NB4 (cell line): ENCODE measurements around the gene RAB11FIP3.
"Not testable (repeated sequence)": the region's sequence is repeated elsewhere in the genome, so short reads cannot be mapped to it uniquely, and the experiment has no call there.

Experiments used
- DNase-seq: peaks from one replicate; pipeline ENCODE4 v3.0.0; 2010; ENCODE audit warnings: low read depth
- H3K4me3 ChIP-seq: one replicate; pipeline ENCODE4 v1.5.1; 2011; ENCODE audit warnings: mild to moderate bottlenecking, low read depth, low read length, moderate library complexity
- MAX ChIP-seq: IDR thresholded peaks from 2 replicates; pipeline ENCODE4 v1.6.1; 2011; ENCODE audit warnings: low read depth, low read length
- MYC ChIP-seq: IDR thresholded peaks from 2 replicates; pipeline ENCODE4 v1.6.1; 2011; ENCODE audit warnings: low read depth, low read length
- POLR2A ChIP-seq: IDR thresholded peaks from 2 replicates; pipeline ENCODE4 v1.6.1; 2011; ENCODE audit warnings: mild to moderate bottlenecking; ENCODE audit not compliant: insufficient read length; ENCODE audit errors: extremely low read depth
- TF ChIP-seq, protein P1 (sequence below): IDR thresholded peaks from one replicate; pipeline ENCODE4 v1.5.1; 2012; ENCODE audit warnings: low read depth, low read length

The RAB11FIP3 gene

DNA sequence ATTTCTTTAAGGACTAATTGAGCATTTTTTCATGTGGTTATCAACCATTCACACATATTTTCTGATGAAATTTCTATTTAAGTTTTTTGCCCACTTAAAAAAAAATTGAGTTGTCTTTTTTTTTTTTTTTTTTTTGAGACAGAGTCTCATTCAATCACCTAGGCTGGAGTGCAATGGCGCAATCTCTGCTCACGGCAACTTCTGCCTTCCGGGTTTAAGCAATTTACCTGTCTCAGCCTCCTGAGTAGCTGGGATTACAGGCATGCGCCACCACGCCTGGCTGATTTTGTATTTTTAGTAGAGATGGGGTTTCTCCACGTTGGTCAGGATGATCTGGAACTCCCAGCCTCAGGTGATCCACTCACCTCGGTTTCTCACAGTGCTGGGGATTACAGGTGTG, 34.3 kb downstream of the RAB11FIP3 start:
- no peak overlapping the region for H3K4me3 ChIP-seq
- no peak for TF ChIP-seq MYC
- TF ChIP-seq MAX: no peak
- TF ChIP-seq, protein P1, sequence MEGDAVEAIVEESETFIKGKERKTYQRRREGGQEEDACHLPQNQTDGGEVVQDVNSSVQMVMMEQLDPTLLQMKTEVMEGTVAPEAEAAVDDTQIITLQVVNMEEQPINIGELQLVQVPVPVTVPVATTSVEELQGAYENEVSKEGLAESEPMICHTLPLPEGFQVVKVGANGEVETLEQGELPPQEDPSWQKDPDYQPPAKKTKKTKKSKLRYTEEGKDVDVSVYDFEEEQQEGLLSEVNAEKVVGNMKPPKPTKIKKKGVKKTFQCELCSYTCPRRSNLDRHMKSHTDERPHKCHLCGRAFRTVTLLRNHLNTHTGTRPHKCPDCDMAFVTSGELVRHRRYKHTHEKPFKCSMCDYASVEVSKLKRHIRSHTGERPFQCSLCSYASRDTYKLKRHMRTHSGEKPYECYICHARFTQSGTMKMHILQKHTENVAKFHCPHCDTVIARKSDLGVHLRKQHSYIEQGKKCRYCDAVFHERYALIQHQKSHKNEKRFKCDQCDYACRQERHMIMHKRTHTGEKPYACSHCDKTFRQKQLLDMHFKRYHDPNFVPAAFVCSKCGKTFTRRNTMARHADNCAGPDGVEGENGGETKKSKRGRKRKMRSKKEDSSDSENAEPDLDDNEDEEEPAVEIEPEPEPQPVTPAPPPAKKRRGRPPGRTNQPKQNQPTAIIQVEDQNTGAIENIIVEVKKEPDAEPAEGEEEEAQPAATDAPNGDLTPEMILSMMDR: no peak
- no peak for TF ChIP-seq POLR2A
- DNase-seq: no peak

DNA sequence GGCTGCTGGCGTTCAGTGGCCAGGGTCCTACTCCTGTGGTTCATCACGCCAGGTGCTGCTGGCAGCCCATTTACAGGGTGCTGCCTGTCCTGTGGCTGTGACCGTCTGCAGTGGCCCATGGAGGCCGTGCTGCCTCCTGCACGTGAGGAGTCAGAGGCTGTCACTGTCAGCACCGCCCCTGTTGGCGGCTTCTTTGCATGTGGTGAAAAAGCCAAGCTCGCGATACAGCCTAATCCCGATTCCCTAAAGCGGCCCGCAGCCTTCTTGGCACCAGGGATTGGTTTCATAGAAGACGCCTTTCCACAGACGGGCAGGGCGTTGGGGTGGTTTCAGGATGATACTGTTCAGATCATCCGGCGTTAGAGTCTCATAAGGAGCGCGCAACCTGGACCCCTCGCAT, 35.3 kb downstream of the RAB11FIP3 start:
- no peak for DNase-seq
- no peak for TF ChIP-seq MYC
- no peak for TF ChIP-seq POLR2A
- TF ChIP-seq, protein P1: no peak
- no peak for TF ChIP-seq MAX
- H3K4me3 ChIP-seq: no peak overlapping the region

DNA sequence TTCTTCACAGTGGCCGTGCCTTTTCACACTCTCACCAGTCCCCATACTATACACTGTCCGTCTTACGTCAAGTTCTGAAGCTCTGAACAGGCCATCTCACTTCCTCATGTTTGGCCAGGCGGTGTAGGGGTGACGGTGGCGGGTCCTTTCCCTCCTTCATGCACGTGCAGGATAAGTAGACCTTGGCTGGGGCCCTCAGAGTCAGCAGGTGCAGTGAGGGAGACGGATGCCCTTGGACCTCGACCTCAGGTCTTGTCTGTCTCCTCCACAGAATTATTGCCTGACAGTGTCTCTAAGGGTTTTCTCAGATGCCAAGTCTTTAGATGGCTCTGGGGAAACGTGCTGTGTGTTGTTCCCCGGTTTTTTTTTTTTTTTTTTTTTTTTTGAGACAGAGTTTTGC, 37.6 kb downstream of the RAB11FIP3 start:
- TF ChIP-seq, protein P1: no peak
- TF ChIP-seq MAX: no peak
- no peak for TF ChIP-seq POLR2A
- TF ChIP-seq MYC: no peak
- no peak overlapping the region for H3K4me3 ChIP-seq
- DNase-seq: no peak

DNA sequence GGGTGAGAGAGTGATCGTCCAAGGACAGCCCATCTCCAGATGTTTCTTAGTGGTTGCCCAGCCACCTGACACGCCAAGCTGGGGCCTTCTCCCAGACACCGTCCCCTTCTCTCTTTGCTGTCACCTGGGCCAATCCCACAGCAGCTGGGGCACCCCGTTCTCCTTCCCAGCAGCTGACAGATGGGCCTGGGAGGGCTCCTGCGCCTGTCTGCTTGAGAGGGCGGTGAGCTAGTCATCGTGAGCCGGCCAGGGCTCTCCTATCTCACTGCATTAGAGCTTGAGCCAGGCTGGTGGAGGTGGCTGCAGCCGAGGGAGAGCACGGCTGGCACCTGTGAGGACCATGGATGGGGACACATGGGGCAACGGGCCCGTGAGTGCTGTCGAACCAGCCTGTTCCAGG, 41.2 kb downstream of the RAB11FIP3 start:
- H3K4me3 ChIP-seq: no peak overlapping the region
- DNase-seq: no peak
- TF ChIP-seq MAX: no peak
- TF ChIP-seq, protein P1: no peak
- no peak for TF ChIP-seq MYC
- no peak for TF ChIP-seq POLR2A

DNA sequence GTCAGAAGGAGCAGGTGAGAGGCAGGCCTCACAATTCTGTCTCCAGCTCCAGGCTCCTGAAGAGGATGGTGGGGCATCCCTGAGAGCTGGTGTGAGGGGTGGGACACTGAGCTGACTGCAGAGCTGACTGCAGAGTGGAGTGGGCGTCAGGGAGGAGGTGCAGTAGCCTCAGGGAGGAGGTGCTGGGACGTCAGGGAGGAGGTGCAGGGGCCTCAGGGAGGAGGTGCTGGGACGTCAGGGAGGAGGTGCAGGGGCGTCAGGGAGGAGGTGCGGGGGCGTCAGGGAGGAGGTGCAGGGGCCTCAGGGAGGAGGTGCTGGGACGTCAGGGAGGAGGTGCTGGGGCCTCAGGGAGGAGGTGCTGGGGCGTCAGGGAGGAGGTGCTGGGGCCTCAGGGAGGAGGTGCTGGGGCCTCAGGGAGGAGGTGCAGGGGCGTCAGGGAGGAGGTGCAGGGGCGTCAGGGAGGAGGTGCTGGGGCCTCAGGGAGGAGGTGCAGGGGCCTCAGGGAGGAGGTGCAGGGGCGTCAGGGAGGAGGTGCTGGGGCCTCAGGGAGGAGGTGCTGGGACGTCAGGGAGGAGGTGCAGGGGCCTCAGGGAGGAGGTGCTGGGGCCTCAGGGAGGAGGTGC, 41.9 kb downstream of the RAB11FIP3 start:
- DNase-seq, H3K4me3 ChIP-seq: not testable (repeated sequence)

DNA sequence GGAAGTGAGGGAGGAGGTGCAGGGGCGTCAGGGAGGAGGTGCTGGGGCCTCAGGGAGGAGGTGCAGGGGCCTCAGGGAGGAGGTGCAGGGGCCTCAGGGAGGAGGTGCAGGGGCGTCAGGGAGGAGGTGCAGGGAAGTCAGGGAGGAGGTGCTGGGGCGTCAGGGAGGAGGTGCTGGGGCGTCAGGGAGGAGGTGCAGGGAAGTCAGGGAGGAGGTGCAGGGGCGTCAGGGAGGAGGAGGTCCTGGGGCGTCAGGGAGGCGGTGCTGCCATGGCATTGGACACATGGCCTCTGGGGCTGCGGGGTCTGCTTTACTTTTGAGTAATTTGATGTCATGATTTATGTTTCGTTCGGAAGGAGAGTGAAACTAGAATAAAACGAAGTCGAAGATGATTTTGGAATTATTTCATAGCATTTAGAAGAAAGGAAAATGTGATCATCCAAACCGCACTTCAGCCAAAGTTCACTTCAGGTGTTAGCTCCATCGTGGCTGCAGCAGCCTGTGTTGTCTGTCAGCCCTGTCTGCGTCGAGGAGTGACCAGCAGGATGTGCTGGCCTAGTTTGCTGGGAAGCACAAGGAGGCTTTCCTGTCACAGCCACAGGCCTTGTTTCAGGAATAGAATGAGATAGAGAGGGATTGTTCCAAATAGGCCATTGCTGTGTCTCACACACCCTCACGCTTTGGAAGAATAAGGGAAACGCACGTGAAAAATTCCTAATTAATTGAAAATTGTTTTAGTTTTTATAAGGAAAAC, 42.8 kb downstream of the RAB11FIP3 start:
- TF ChIP-seq MYC (no peak), MAX (no peak), POLR2A (no peak)
- TF ChIP-seq, protein P1: no peak
- no peak for DNase-seq
- no peak overlapping the region for H3K4me3 ChIP-seq

- H3K4me3 ChIP-seq, DNase-seq: not testable (repeated sequence)
Measured at GRCh38 chr16:469459-469858, 44.0 kb downstream of the RAB11FIP3 start.
